CD4-positive, alpha-beta T cell treated with Interleukin-17A for 4 hours (primary cell): ENCODE results near the gene CLSTN2.

Source experiments
- DNase-seq: peaks from one replicate; pipeline ENCODE4 v3.0.0-alpha.2; 2020; ENCODE audit warnings: mixed read lengths

CLSTN2 gene

GRCh38 chr3:140572334-140572733 lies 637.3 kb downstream of the CLSTN2 start:
- DNase-seq, result no peak

- DNase-seq, result no peak
These were observed 638.0 kb downstream of the CLSTN2 start for GRCh38 chr3:140573011-140573410.

GRCh38 chr3:140574375-140574774 lies 639.4 kb downstream of the CLSTN2 start:
- DNase-seq, result no peak

DNA sequence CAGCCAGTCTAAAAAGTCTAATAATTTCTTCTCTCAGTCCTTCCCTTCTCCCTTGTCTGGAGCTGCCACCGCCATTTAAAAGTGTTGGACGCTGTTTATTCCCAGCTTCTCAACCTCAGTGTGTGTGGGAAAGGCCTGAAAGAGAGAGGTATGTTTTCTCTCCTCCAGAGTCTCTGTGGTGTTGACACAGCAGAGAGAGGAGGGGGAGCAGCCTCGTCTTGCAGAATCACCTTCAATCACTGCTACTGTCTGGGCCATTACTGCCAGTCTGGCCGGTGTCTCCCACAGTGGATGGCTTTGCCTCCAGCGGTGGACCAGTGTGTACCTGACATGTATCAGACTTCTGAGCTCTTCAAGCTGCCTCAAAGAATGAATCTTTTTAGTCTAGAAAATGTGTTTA lies 641.5 kb downstream of the CLSTN2 start:
- DNase-seq, result no peak

- DNase-seq, result no peak
These were observed 642.9 kb downstream of the CLSTN2 start for GRCh38 chr3:140577911-140578310.

DNA sequence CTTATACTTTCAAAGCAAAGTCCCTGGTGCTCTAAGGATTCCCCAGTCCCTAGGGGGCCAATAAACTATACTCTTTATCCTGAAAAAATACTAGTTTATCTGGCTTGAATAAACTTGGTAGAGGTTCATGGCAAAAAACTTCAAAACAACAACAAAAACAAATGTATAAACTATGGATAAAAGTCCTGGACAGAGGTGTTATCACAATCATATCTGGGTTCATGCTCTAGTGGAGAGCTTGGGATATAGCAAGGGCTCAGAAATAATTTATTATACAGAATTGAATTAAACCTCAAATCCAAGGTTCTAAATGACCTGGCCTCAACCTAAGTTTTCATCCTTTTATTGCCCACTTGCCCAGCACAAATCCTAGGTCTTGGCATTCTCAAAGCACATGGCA lies 644.3 kb downstream of the CLSTN2 start:
- DNase-seq, result no peak

DNA sequence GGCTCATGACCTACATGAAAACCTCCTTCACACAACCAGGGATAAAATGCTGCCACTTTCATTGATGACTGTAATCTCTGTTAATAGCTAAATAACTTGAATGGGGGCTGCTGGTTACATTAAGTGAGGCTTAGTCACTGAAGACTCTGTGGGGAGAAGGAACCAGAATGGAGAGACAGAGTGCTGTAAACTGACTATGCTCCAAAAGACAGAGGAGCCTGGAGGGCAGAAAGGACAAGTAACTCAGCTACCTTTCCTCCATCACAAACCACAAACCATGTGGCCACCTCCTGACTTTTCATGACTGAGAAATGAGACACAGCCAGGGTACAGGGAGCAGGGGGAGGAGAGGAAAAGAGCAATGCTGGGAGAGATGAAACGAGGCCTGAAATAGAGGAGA lies 645.8 kb downstream of the CLSTN2 start:
- no peak for DNase-seq

- no peak for DNase-seq
These were observed 649.6 kb downstream of the CLSTN2 start for GRCh38 chr3:140584549-140584948.

- no peak for DNase-seq
These were observed 650.8 kb downstream of the CLSTN2 start for GRCh38 chr3:140585828-140586227.

GRCh38 chr3:140586311-140586710 lies 651.3 kb downstream of the CLSTN2 start:
- DNase-seq, result no peak

GRCh38 chr3:140588558-140588957 lies 653.6 kb downstream of the CLSTN2 start:
- DNase-seq, result no peak

DNA sequence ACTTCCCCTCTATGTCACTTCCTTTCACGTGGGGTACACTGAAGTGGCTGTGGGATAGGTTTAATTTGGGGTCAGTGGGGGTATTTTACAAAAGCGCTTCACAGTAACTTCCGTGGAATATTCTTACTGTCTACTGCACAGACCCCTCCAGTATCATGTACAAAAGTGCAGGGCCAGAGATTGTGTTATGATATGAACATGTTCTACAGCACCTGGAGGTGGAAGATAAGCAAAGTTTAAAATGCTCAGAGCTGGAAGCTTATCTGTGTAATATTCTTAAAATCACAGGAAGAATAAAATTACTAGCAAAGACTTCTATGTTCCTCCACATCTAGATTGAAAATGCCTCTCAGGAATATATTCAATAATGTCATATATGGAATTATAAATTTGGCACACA lies 658.8 kb downstream of the CLSTN2 start:
- DNase-seq, result no peak

DNA sequence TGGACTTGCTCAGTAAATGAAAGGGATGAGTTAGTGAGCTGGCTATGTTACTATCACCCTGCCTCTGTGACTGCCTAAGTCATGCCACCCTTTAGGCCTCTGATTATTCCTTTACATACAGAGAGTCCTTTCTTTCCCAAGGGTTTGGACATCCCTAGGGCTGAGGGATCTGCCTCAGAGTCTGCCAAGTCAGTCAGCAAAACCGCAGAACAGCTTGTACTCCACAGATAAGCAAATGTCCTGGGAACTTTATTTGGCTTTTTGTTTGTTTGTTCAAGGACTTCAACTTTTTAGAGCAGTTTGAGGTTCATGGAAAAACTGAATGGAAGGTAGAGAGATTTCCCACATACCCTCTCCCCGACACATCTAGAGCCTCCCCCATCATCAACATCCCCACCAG lies 660.3 kb downstream of the CLSTN2 start:
- no peak for DNase-seq

DNA sequence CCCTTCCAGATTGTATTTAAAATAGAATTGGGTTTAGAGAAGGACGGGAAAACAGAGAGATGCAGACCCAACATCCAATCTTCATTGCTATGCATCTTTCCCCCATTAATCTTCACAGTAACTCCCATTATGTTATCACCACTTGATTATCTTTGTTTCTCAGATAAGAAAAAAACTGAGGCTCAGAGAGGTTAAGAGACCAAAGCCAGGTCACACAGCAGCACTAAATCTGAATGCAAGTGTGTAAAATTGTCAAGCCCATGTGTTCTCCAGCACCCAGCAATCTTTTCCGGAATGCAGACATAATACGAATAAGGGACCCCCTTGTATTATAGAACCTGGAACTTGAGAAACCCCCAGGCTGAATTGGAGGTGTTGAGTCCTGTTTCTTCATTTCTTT lies 662.4 kb downstream of the CLSTN2 start:
- no peak for DNase-seq

- no peak for DNase-seq
These were observed 662.8 kb downstream of the CLSTN2 start for GRCh38 chr3:140597792-140598191.

GRCh38 chr3:140599009-140599408 lies 664.0 kb downstream of the CLSTN2 start:
- no peak for DNase-seq

GRCh38 chr3:140599496-140599895 lies 664.5 kb downstream of the CLSTN2 start:
- DNase-seq, result no peak

DNA sequence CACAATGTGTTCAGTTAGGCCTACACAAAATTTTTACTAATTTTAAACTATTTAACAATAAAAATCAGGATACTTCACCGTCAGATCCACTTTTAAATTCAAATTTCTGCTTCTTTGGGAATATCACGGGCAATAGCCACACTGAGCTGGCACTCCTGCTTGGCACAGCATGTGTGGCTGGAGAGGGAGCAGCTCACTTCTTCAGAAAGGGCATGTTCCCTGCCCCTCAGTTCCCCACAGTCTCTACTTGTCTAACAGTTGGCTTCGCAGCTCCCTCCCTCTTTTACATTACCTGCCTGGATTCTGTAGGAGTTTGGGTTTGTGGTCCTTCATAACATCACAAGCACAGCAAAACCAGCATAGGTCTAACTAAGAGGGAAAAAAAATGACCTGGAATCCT lies 666.9 kb downstream of the CLSTN2 start:
- DNase-seq, result no peak

DNA sequence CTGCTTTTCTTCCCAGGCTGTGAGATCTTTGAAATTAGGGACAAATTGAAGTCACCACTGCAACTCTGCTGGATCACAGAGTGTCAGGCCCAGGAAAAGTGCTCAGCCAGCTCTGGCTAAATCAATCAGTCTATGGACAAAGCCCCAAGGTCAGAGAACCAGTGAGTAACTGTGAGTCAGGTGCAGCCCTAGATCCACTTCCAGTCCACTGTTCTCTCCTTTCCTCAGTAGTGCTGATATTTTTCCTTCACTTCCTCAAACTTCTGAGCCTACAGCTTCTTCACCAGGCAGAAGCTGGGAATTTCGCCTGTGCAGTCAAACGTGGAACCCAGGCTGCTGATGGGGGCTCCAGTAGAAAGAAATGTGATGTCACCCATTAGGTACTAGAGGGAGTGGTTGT lies 667.8 kb downstream of the CLSTN2 start:
- no peak for DNase-seq

DNA sequence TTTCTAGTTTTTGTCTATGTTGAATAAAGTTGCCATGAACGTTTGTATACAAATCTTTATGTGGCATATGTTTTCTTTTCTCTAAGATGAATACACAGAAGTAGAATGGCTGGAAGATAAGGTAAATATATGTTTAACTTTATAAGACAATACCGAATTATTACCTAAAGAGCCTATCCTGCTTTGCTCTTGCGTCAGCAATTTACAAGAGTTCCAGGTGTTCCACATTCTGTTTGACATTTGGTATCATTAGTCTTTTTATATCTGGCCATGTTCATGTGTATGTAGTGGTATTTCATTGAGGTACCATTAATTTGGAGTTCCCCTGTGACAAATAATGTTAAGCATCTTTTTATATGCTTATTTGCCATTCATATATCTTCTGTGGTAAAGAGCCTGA lies 668.8 kb downstream of the CLSTN2 start:
- no peak for DNase-seq

- DNase-seq, result no peak
These were observed 675.6 kb downstream of the CLSTN2 start for GRCh38 chr3:140610544-140610943.

DNA sequence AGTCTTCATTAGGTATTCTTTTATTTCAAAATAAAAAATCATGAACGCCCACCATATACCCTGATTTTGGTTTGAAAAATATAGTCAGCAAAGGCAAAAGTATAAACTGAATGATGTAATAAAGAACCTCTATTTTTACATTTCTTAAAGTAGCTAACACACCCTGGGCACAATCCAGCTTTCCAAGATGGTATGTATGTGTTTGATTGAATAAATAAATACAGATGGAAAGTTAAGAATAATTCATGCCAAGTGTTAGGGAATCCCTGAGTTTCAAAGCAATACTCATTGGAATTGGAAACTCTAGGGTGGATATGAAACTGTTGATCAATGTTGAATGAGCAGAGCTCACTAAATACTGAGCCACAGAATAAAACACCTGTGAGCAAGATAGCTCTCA lies 679.0 kb downstream of the CLSTN2 start:
- no peak for DNase-seq

DNA sequence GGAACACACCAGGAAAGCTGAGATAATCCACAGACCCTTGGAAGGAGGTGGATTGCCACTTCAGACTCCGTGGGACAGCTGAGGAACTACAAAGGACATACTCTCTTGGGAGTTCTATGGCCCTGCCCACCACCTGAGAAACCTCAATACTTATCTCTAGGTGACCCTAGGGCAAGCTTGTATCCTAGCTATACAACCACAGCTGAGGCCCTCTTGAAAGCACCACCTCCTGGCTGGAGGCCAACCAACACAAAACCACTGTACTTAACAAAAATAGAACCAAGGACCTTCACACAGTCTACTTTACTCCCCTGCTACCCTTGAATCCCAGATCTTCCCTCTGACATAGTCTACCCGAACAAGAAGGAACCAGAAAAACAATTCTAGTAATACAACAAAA lies 682.1 kb downstream of the CLSTN2 start:
- no peak for DNase-seq

DNA sequence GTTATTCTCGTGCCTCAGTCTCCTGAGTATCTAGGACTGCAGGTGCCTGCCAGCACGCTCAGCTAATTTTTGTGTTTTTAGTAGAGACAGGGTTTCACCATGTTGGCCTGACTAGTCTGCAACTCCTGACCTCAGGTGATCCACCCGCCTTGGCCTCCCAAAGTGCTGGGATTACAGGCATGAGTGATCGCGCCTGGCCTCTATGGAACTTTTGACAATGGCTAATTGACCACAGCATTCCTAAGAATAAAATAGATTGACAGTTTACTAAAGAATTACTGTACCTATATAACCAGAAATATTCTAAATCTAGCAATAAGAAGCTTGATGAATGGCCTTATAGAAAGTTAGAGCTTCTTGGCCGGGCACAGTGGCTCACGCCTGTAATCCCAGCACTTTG lies 691.9 kb downstream of the CLSTN2 start:
- DNase-seq, result no peak
